Peyer's patch (tissue), 4 donors: Measurements from ENCODE around the gene KMT2E.
"Not testable (repeated sequence)": the region's sequence is repeated elsewhere in the genome, so short reads cannot be mapped to it uniquely, and the experiment has no call there.

Source experiments
- CTCF ChIP-seq, 6 experiments: fragments of 450-650 bp in 4 of 6; fragments of 200-600 bp in 2 of 6; sonication (generic) in 1 of 6; IDR thresholded peaks; one replicate each; pipeline ENCODE4 v1.5.1; 2017 to 2019; ENCODE audit warnings: antibody characterized with exemption in 6 of 6, mild to moderate bottlenecking in 3 of 6, moderate library complexity in 1 of 6
- POLR2A ChIP-seq, 2 donors: fragments of 450-650 bp; IDR thresholded peaks; one replicate each; pipeline ENCODE4 v1.5.1; 2017; ENCODE audit warnings: antibody characterized with exemption in 2 of 2, mild to moderate bottlenecking in 2 of 2, moderate library complexity in 2 of 2

- not testable (repeated sequence) for TF ChIP-seq POLR2A, CTCF (IDR thresholded peaks at IDR 0.05)
These were observed 38.5 kb upstream of the KMT2E start for GRCh38 chr7:104975553-104975952.
